ENCODE data around the gene TMEM169. TPM values are rescaled to one million over a fixed set of nuclear protein-coding genes. Genes with fewer than 3 reads are reported as not detected.

TMEM169 gene
- total RNA-seq, 6 experiments from 2014 or later: 0.29 to 2.7 (median 1.0) TPM

DNA sequence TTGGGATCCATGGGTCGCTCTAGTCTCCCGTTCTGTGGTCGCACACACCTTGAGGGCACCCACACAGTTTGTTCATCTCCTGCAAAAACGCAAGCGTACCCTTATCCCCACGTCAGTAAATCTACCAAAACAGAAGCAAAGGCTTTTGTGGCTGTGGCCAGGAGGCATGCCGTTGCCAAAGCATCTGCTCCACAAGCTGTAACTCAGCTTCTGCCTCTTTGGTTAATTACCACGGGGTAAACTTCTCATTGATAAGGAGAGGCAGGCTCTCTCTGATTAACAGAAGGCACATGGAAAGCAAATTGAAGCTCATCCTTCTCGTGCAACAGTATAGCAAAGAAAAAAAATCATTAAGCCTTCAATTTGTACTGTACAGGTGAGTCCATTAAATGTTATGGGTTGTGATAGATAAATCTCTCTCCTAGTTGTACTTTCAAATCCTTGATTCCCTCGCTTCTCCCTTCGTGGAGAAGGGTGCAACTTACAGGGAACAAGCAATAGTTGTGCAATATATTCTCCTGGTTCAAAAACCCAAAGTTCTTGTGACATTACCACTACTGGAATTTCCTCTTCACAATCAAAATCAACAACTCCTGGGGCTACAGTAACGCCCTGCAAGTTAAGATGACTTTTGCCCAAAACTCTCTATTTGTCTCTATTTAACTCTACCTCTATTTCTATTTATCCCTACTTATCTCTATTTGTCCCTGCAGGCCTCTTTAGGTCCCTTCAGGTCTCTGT, 10.4 kb upstream of the TMEM169 start:
- TF ChIP-seq, protein P1, sequence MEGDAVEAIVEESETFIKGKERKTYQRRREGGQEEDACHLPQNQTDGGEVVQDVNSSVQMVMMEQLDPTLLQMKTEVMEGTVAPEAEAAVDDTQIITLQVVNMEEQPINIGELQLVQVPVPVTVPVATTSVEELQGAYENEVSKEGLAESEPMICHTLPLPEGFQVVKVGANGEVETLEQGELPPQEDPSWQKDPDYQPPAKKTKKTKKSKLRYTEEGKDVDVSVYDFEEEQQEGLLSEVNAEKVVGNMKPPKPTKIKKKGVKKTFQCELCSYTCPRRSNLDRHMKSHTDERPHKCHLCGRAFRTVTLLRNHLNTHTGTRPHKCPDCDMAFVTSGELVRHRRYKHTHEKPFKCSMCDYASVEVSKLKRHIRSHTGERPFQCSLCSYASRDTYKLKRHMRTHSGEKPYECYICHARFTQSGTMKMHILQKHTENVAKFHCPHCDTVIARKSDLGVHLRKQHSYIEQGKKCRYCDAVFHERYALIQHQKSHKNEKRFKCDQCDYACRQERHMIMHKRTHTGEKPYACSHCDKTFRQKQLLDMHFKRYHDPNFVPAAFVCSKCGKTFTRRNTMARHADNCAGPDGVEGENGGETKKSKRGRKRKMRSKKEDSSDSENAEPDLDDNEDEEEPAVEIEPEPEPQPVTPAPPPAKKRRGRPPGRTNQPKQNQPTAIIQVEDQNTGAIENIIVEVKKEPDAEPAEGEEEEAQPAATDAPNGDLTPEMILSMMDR (IDR thresholded peaks at IDR 0.05): no peak
- no peak for TF ChIP-seq POLR2A (IDR thresholded peaks at IDR 0.05)
- peaks cover 0 to 83% (median 31%) of the 10 kb centered on the region in 4 donors for H3K4me1 ChIP-seq
- H3K4me3 ChIP-seq: no peak overlapping the region
- H3K9me3 ChIP-seq: no peaks in the 10 kb centered on the region
- DNase-seq (no peak), ATAC-seq (peak; percentile 54 to 65 (median 64))
- H3K36me3 ChIP-seq: peaks cover 0 to 22% (median under 1%) of the 10 kb centered on the region in 4 donors
- no peaks in the 10 kb centered on the region for H3K27me3 ChIP-seq
- 58% methylated on average over 12 of the region's 12 CpGs for WGBS (ENCODE audit: insufficient coverage, low coverage, low lambda C conversion rate, missing lambda C conversion rate)
- H3K27ac ChIP-seq: peak overlapping the region in 2 of 3 donors; percentile 33 to 57
- intact Hi-C loops (cut with DNase I): no loop called here

DNA sequence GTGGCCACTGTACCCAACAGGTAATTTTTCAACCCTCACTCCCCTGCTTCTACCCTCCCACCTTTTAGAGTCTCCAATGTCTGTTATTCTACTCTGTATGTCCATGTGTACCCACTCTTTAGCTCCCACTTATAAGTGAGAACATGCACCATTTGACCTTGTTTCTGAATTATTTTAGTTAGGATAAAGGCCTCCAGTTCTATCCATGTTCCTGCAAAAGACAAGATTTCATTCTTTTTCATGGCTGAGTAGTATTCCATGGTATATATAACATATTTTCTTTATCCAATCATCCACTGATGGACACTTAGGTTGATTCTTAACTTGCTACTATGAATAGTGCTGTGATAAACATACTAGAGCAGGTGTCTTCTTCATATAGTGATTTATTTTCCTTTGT, 9.2 kb upstream of the TMEM169 start:
- DNase-seq (no peak), ATAC-seq (no peak)
- H3K9me3 ChIP-seq: no peaks in the 10 kb centered on the region
- TF ChIP-seq POLR2A (IDR thresholded peaks at IDR 0.05): no peak
- H3K4me1 ChIP-seq: peaks cover 0 to 83% (median 27%) of the 10 kb centered on the region in 4 donors
- H3K36me3 ChIP-seq: peaks cover 0 to 18% (median 0%) of the 10 kb centered on the region in 4 donors
- no peaks in the 10 kb centered on the region for H3K27me3 ChIP-seq
- H3K27ac ChIP-seq: peak overlapping the region in 2 of 3 donors; percentile 32 to 33
- H3K4me3 ChIP-seq: no peak overlapping the region
- intact Hi-C loops (cut with DNase I): no loop called here

DNA sequence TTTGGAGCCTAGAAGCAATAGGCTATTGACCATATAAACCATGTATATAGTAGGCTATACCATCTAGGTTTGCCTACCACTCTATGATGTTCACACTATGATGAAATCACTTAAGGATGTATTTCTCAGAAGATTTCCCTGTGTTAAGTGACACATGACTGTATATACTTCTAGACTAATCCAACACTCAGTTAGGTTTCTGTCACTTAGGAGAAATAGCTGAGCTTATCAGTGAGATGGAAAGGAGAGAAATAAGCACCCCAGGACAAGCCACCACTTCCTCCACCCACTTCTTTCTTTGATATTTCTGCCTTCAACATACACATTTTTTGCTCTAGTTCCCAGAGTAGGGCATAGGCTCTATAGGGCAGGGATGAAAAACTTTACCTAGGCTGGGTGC, 7.9 kb upstream of the TMEM169 start:
- TF ChIP-seq, protein P1 (IDR thresholded peaks at IDR 0.05): no peak
- no peak for TF ChIP-seq POLR2A (IDR thresholded peaks at IDR 0.05)
- Histone ChIP-seq H3K9me3 (no peaks in the 10 kb centered on the region), H3K4me1 (peaks cover 0 to 80% (median 23%) of the 10 kb centered on the region in 4 donors), H3K36me3 (peaks cover 0 to 18% (median 0%) of the 10 kb centered on the region in 4 donors), H3K27me3 (no peaks in the 10 kb centered on the region), H3K27ac (no peak overlapping the region), H3K4me3 (no peak overlapping the region)
- intact Hi-C loops (cut with DNase I): no loop called here
- no peak for ATAC-seq
- DNase-seq: no peak

DNA sequence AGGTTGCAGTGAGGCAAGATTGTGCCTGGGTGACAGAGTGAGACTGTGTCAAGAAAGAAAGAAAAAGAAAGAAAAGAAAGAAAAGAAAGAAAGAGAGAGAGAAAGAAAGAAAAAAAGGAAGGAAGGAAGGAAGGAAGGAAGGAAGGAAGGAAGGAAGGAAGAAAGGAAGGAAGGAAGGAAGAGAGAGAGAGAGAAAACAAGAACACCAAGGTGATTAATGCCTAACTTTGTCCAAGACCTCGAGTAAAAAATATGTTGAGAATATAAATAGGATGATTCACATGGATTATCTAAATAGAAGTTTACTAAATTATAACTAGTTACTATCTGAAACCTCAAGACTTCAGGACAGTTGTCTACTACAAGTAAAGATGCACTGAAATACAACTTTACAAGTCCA, 7.3 kb upstream of the TMEM169 start:
- H3K9me3 ChIP-seq: no peaks in the 10 kb centered on the region
- intact Hi-C loops (cut with DNase I): no loop called here
- no peak for DNase-seq
- H3K4me3 ChIP-seq: no peak overlapping the region
- no peaks in the 10 kb centered on the region for H3K27me3 ChIP-seq
- H3K27ac ChIP-seq: no peak overlapping the region
- 20% methylated on average over 1 of the region's 1 CpG for WGBS (ENCODE audit: insufficient coverage, low coverage, low lambda C conversion rate, missing lambda C conversion rate)
- TF ChIP-seq, protein P1 (IDR thresholded peaks at IDR 0.05): no peak
- TF ChIP-seq POLR2A (IDR thresholded peaks at IDR 0.05): no peak
- ATAC-seq: no peak
- peaks cover 0 to 18% (median 0%) of the 10 kb centered on the region in 4 donors for H3K36me3 ChIP-seq
- peaks cover 0 to 80% (median 23%) of the 10 kb centered on the region in 4 donors for H3K4me1 ChIP-seq

DNA sequence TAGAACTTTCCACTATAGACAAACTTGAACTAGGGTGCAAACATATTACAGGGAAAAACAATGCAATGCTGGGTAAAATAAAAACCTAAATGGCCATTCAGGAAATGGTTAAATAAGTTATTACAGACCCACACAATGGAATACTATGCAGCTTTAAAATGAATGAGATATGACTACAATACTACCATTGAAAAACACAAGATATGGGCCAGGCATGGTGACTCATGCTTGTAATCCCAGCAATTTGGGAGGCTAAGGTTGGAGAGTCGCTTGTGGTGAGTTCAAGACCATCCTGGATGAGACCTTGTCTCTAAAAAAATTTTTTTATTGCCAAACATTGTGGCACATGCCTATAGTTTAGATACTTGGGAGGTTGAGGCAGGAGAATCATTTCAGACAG, 6.9 kb upstream of the TMEM169 start:
- TF ChIP-seq, protein P1 (IDR thresholded peaks at IDR 0.05): no peak
- TF ChIP-seq POLR2A (IDR thresholded peaks at IDR 0.05): no peak
- WGBS (ENCODE audit: insufficient coverage, low coverage, low lambda C conversion rate, missing lambda C conversion rate): 80% methylated on average over 1 of the region's 1 CpG

More for the DNA sequence above, 6.9 kb upstream of the TMEM169 start:
- no peak overlapping the region for H3K4me3 ChIP-seq
- no peaks in the 10 kb centered on the region for H3K27me3 ChIP-seq
- ATAC-seq: no peak
- H3K27ac ChIP-seq: no peak overlapping the region
- intact Hi-C loops (cut with DNase I): no loop called here
- DNase-seq: no peak
- H3K36me3 ChIP-seq: peaks cover 0 to 18% (median 0%) of the 10 kb centered on the region in 4 donors
- peaks cover 0 to 78% (median 23%) of the 10 kb centered on the region in 4 donors for H3K4me1 ChIP-seq
- no peaks in the 10 kb centered on the region for H3K9me3 ChIP-seq

Measured in right lobe of liver (tissue), 6 donors.